ENCODE results near the gene LRRC56. TPM values are rescaled to one million over a fixed set of nuclear protein-coding genes. Genes with fewer than 3 reads are reported as not detected.
"Not testable (repeated sequence)": the region's sequence is repeated elsewhere in the genome, so short reads cannot be mapped to it uniquely, and the experiment has no call there.

Gene LRRC56
- total and polyA plus RNA-seq, 4 experiments from 2014 or later: 0.24 to 4.6 (median 3.0) TPM

DNA sequence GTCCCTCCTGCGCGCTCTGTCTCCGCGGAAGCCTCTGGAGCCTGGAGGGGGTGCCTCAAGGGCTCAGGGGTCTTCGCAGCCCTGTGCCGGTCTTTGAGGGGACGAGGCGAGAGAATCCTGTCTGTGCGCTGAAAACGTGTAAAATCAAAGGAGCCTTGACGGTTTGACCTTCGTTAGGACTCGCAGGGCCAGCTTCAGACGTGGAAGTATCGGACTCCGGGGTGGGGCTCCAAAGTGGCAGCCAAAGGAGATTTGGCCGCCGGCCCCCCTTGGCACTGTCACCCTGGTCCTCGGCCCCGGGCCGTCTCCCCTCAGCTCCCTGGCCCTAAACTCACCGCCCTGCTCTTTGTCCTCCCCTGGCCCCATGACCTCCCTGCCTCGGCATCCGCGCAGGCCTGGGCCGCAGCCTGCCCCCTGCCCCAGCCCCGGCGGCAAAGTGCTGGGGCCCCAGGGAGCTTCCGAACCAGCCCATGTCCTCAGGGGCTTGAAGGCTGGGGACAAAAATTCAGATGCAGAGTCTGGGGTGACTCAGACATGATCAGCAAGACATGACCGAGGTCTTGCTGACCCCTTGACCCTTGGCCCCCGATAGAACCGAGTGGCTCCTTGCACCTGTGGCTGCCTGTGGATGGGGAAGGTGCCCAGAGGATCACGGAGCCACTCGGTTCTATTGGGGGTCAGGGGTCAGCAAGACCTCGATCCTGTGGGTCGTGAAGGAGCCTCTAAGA lies 32.0 kb downstream of the LRRC56 start:
- peak overlapping the region; percentile 70 to 85 (median 76) for H3K4me3 Mint-ChIP-seq
- peak in 1 of 5 donors; percentile 41 for DNase-seq
- H3K9me3 Mint-ChIP-seq: no peaks in the 10 kb centered on the region
- H3K36me3 Mint-ChIP-seq: no peaks in the 10 kb centered on the region
- Histone ChIP-seq H3K36me3 (ENCODE audit: insufficient read depth, low read length) (no peaks in the 10 kb centered on the region), H3K9me3 (ENCODE audit: control insufficient read depth in 1 of 2, low read length in 2 of 2) (no peaks in the 10 kb centered on the region), H3K27ac (ENCODE audit: low read depth, low read length) (peak overlapping the region; percentile 48), H3K4me1 (ENCODE audit: insufficient read depth, low read length) (peaks cover 22% of the 10 kb centered on the region), H3K27me3 (ENCODE audit: insufficient read depth, low read length) (no peaks in the 10 kb centered on the region), H3K4me3 (ENCODE audit: low read length in 2 of 2) (peak overlapping the region in 1 of 2 donors; percentile 58)
- H3K27ac Mint-ChIP-seq: peak overlapping the region in 4 of 7 donors; percentile 50 to 74 (median 64)
- H3K27me3 Mint-ChIP-seq: peaks cover 0 to 4% of the 10 kb centered on the region in 2 donors
- intact Hi-C loops (cut with micrococcal nuclease): no loop called here
- CTCF ChIA-PET (ENCODE audit: partially characterized antibody): interaction anchor here (1.3 kb wide), 1 partner anchor 10 kb away, joined by 3 read pairs; no protein-coding TSS in a partner anchor
- peaks cover 4 to 10% (median 8%) of the 10 kb centered on the region in 4 donors for H3K4me1 Mint-ChIP-seq
- POLR2A ChIA-PET (ENCODE audit: partially characterized antibody): interaction anchor here (0.7 to 7.5 kb wide), 12 partner anchors 8 to 157 kb away, joined by 3 to 62 read pairs (median 6); partner anchors contain the start of genes DEAF1, HRAS, LMNTD2 and RNH1

GRCh38 chr11:571802-572185 lies 34.5 kb downstream of the LRRC56 start:
- Histone ChIP-seq H3K9me3 (ENCODE audit: control insufficient read depth in 1 of 2, low read length in 2 of 2) (no peaks in the 10 kb centered on the region), H3K27me3 (ENCODE audit: insufficient read depth, low read length) (no peaks in the 10 kb centered on the region), H3K27ac (ENCODE audit: low read depth, low read length) (no peak overlapping the region), H3K4me3 (ENCODE audit: low read length in 2 of 2) (no peak overlapping the region), H3K36me3 (ENCODE audit: insufficient read depth, low read length) (no peaks in the 10 kb centered on the region), H3K4me1 (ENCODE audit: insufficient read depth, low read length) (peaks cover 33% of the 10 kb centered on the region)
- Mint-ChIP-seq H3K27me3 (peaks cover 0 to 11% of the 10 kb centered on the region in 2 donors), H3K27ac (no peak overlapping the region), H3K9me3 (no peaks in the 10 kb centered on the region), H3K36me3 (peaks cover 0 to 3% of the 10 kb centered on the region in 2 donors), H3K4me1 (peaks cover 11 to 25% (median 17%) of the 10 kb centered on the region in 4 donors), H3K4me3 (peak overlapping the region in 1 of 8 donors; percentile 66)
- CTCF ChIA-PET (ENCODE audit: partially characterized antibody): no interaction called here
- DNase-seq: peak in 1 of 5 donors; percentile 27
- intact Hi-C loops (cut with micrococcal nuclease): no loop called here
- POLR2A ChIA-PET (ENCODE audit: partially characterized antibody): no interaction called here

- CTCF ChIA-PET (ENCODE audit: partially characterized antibody): no interaction called here
- intact Hi-C loops (cut with micrococcal nuclease): no loop called here
- H3K27me3 ChIP-seq (ENCODE audit: insufficient read depth, low read length): no peaks in the 10 kb centered on the region
- peaks cover 47% of the 10 kb centered on the region for H3K4me1 ChIP-seq (ENCODE audit: insufficient read depth, low read length)
- Mint-ChIP-seq H3K36me3 (peaks cover 0 to 5% of the 10 kb centered on the region in 2 donors), H3K9me3 (no peaks in the 10 kb centered on the region), H3K4me1 (peaks cover 17 to 33% (median 24%) of the 10 kb centered on the region in 4 donors), H3K4me3 (peak overlapping the region in 2 of 8 donors; percentile 7 to 64), H3K27me3 (peaks cover 0 to 11% of the 10 kb centered on the region in 2 donors), H3K27ac (peak overlapping the region in 1 of 7 donors; percentile 62)
- H3K36me3 ChIP-seq (ENCODE audit: insufficient read depth, low read length): no peaks in the 10 kb centered on the region
- POLR2A ChIA-PET (ENCODE audit: partially characterized antibody): interaction anchor here (1.3 kb wide), 1 partner anchor 12 kb away, joined by 3 read pairs; no protein-coding TSS in a partner anchor
- no peak overlapping the region for H3K4me3 ChIP-seq (ENCODE audit: low read length in 2 of 2)
- no peak overlapping the region for H3K27ac ChIP-seq (ENCODE audit: low read depth, low read length)
- no peaks in the 10 kb centered on the region for H3K9me3 ChIP-seq (ENCODE audit: control insufficient read depth in 1 of 2, low read length in 2 of 2)
- peak in 1 of 5 donors; percentile 35 for DNase-seq
Observed at GRCh38 chr11:573146-573759, 35.9 kb downstream of the LRRC56 start.

GRCh38 chr11:574031-574570 lies 36.8 kb downstream of the LRRC56 start:
- Histone ChIP-seq H3K4me3 (ENCODE audit: low read length in 2 of 2) (peak overlapping the region in 1 of 2 donors; percentile 23), H3K4me1 (ENCODE audit: insufficient read depth, low read length) (peaks cover 52% of the 10 kb centered on the region)
- not testable (repeated sequence) for H3K36me3 Mint-ChIP-seq

GRCh38 chr11:574632-575312 lies 37.4 kb downstream of the LRRC56 start:
- H3K4me1 Mint-ChIP-seq: peaks cover 28 to 48% (median 36%) of the 10 kb centered on the region in 4 donors
- intact Hi-C loops (cut with micrococcal nuclease): loop anchor here (1.0 kb wide), 4 partner anchors 14 to 149 kb away; partner anchors contain the start of genes DEAF1, LMNTD2, LRRC56 and RASSF7
- peak overlapping the region; percentile 82 to 91 (median 88) for H3K4me3 Mint-ChIP-seq
- H3K27ac ChIP-seq (ENCODE audit: low read depth, low read length): peak overlapping the region; percentile 31
- H3K27ac Mint-ChIP-seq: peak overlapping the region; percentile 70 to 93 (median 88)
- peaks cover 52% of the 10 kb centered on the region for H3K4me1 ChIP-seq (ENCODE audit: insufficient read depth, low read length)
- no peaks in the 10 kb centered on the region for H3K9me3 ChIP-seq (ENCODE audit: control insufficient read depth in 1 of 2, low read length in 2 of 2)
- H3K36me3 ChIP-seq (ENCODE audit: insufficient read depth, low read length): no peaks in the 10 kb centered on the region
- peak in 2 of 5 donors; percentile 28 to 49 for DNase-seq
- POLR2A ChIA-PET (ENCODE audit: partially characterized antibody): interaction anchor here (1.0 to 3.3 kb wide), 11 partner anchors 10 to 245 kb away, joined by 3 to 56 read pairs (median 27); partner anchors contain the start of genes DEAF1, HRAS, LMNTD2 and LRRC56
- H3K27me3 ChIP-seq (ENCODE audit: insufficient read depth, low read length): no peaks in the 10 kb centered on the region
- H3K36me3 Mint-ChIP-seq: peaks cover 0 to 5% of the 10 kb centered on the region in 2 donors
- CTCF ChIA-PET (ENCODE audit: partially characterized antibody): interaction anchor here (1.4 to 1.9 kb wide), 2 partner anchors 17 to 151 kb away, joined by 4 to 9 read pairs; no protein-coding TSS in a partner anchor
- no peaks in the 10 kb centered on the region for H3K9me3 Mint-ChIP-seq
- peaks cover 0 to 11% of the 10 kb centered on the region in 2 donors for H3K27me3 Mint-ChIP-seq
- peak overlapping the region; percentile 52 to 70 for H3K4me3 ChIP-seq (ENCODE audit: low read length in 2 of 2)

More at GRCh38 chr11:574031-574570, 36.8 kb downstream of the LRRC56 start:
- H3K27ac ChIP-seq (ENCODE audit: low read depth, low read length); intact Hi-C loops (cut with micrococcal nuclease); H3K9me3 Mint-ChIP-seq; H3K27me3 ChIP-seq (ENCODE audit: insufficient read depth, low read length); CTCF ChIA-PET (ENCODE audit: partially characterized antibody); H3K36me3 ChIP-seq (ENCODE audit: insufficient read depth, low read length); H3K9me3 ChIP-seq (ENCODE audit: control insufficient read depth in 1 of 2, low read length in 2 of 2): not testable (repeated sequence)
- peaks cover 22 to 41% (median 30%) of the 10 kb centered on the region in 4 donors for H3K4me1 Mint-ChIP-seq
- H3K27ac Mint-ChIP-seq: peak overlapping the region; percentile 21 to 93 (median 85)
- DNase-seq: peak; percentile 38 to 58 (median 47)
- H3K27me3 Mint-ChIP-seq: peaks cover 0 to 11% of the 10 kb centered on the region in 2 donors
- H3K4me3 Mint-ChIP-seq: peak overlapping the region; percentile 82 to 91 (median 88)
- POLR2A ChIA-PET (ENCODE audit: partially characterized antibody): interaction anchor here (1.3 to 3.3 kb wide), 5 partner anchors 13 to 152 kb away, joined by 3 to 36 read pairs (median 27); partner anchors contain the start of genes HRAS, LMNTD2 and LRRC56

GRCh38 chr11:575313-575995 lies 38.1 kb downstream of the LRRC56 start:
- peaks cover 0 to 11% of the 10 kb centered on the region in 2 donors for H3K27me3 Mint-ChIP-seq
- Histone ChIP-seq H3K27ac (ENCODE audit: low read depth, low read length) (peak overlapping the region; percentile 31), H3K4me1 (ENCODE audit: insufficient read depth, low read length) (peaks cover 58% of the 10 kb centered on the region), H3K27me3 (ENCODE audit: insufficient read depth, low read length) (no peaks in the 10 kb centered on the region), H3K4me3 (ENCODE audit: low read length in 2 of 2) (peak overlapping the region; percentile 23 to 70), H3K9me3 (ENCODE audit: control insufficient read depth in 1 of 2, low read length in 2 of 2) (no peaks in the 10 kb centered on the region), H3K36me3 (ENCODE audit: insufficient read depth, low read length) (no peaks in the 10 kb centered on the region)
- POLR2A ChIA-PET (ENCODE audit: partially characterized antibody): interaction anchor here (0.6 to 3.3 kb wide), 25 partner anchors 10 to 368 kb away, joined by 3 to 56 read pairs (median 7); partner anchors contain the start of genes BET1L, DEAF1, HRAS and IRF7
- H3K27ac Mint-ChIP-seq: peak overlapping the region; percentile 59 to 93 (median 88)
- peak in 1 of 5 donors; percentile 38 for DNase-seq
- CTCF ChIA-PET (ENCODE audit: partially characterized antibody): interaction anchor here (0.7 to 1.9 kb wide), 6 partner anchors 13 to 151 kb away, joined by 3 to 9 read pairs (median 4); no protein-coding TSS in a partner anchor
- intact Hi-C loops (cut with micrococcal nuclease): loop anchor here (1.0 kb wide), 4 partner anchors 15 to 148 kb away; partner anchors contain the start of genes DEAF1, LMNTD2, LRRC56 and RASSF7
- H3K9me3 Mint-ChIP-seq: no peaks in the 10 kb centered on the region
- H3K4me1 Mint-ChIP-seq: peaks cover 29 to 52% (median 41%) of the 10 kb centered on the region in 4 donors
- peaks cover 0 to 5% of the 10 kb centered on the region in 2 donors for H3K36me3 Mint-ChIP-seq
- H3K4me3 Mint-ChIP-seq: peak overlapping the region; percentile 82 to 91 (median 88)

All from CD4-positive, alpha-beta memory T cell (primary cell).